ENCODE results near the gene CSTB.
A peak's percentile ranks its signal among the peaks of the same experiment; 100 is the strongest.

CSTB gene

DNA sequence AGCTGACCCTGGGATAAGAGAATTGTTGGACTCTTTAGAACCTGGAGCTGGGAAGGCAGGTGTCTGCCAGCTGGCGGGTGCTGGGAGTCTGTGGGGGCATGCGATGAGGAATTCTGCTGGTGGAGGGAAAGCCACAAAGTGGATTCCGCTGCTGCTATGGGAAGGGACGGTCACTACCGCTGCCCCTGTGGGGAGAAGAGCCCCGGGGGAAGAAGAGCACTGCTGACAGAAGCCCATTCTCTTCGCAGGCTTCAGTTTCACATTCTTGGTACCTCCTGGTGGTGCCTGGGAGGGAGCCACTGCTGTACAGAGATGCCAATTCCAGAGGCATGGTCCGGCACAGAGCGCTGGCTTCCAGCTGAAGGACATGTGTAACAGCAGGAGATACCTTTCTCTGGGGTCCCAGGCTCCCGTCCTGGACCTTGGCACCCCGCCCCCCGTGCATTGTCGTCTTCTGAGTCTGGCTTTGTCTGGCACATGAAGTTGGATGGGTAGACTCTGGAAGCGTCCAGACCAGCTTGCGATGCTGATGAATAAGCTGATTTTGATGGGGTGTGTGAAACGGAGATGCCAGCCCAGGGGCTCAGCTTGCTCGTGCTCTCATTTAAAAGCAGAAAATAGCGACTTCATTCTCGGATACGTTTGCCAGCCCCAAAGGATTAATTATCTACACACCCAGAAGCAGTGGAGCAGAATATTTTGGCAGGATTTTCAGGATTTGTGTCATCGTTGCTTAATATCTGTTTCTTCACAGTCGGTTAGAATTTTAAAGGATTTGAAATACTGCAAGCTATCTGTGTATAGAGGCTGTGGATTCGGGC lies 44.0 kb downstream of the CSTB start:
- peak overlapping the region; percentile 99 for H3K27ac ChIP-seq
- ChIA-PET CTCF (interaction anchor here (0.6 kb wide), 1 partner anchor 15 kb away, joined by 4 read pairs; no protein-coding TSS in a partner anchor), POLR2A (ENCODE audit: low non-redundant PET) (interaction anchor here (0.6 kb wide), 1 partner anchor 45 kb away, joined by 6 read pairs; no protein-coding TSS in a partner anchor)
- TF ChIP-seq, protein P1, sequence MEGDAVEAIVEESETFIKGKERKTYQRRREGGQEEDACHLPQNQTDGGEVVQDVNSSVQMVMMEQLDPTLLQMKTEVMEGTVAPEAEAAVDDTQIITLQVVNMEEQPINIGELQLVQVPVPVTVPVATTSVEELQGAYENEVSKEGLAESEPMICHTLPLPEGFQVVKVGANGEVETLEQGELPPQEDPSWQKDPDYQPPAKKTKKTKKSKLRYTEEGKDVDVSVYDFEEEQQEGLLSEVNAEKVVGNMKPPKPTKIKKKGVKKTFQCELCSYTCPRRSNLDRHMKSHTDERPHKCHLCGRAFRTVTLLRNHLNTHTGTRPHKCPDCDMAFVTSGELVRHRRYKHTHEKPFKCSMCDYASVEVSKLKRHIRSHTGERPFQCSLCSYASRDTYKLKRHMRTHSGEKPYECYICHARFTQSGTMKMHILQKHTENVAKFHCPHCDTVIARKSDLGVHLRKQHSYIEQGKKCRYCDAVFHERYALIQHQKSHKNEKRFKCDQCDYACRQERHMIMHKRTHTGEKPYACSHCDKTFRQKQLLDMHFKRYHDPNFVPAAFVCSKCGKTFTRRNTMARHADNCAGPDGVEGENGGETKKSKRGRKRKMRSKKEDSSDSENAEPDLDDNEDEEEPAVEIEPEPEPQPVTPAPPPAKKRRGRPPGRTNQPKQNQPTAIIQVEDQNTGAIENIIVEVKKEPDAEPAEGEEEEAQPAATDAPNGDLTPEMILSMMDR (conservative IDR thresholded peaks at IDR 0.05; ENCODE audit: low read depth), result no peak
- no peak for DNase-seq (ENCODE audit: low spot score)

DNA sequence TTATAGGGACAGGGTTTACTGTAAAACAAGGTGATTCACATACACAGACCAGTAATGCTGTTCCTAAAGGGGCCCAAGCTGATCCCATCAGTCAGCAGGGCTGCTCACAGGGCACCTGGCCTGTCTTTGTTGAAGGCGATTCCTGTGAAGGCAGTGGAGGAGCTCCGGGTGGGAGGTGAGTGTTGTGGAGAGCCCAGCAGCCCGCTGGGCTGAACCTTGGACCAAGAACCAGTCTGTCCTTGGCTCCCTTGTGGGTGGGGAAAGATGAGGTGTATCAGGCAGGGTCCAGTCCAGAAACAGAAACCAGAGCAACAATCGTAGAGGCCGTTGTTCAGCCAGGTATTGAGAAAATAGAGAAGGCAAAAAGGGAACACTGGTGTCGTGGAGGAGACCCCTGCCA lies 44.6 kb downstream of the CSTB start:
- no peak for DNase-seq (ENCODE audit: low spot score)
- peak overlapping the region; percentile 99 for H3K27ac ChIP-seq
- ChIA-PET CTCF (interaction anchor here (0.6 kb wide), 1 partner anchor 16 kb away, joined by 4 read pairs; no protein-coding TSS in a partner anchor), POLR2A (ENCODE audit: low non-redundant PET) (no interaction called here)
- TF ChIP-seq, protein P1 (conservative IDR thresholded peaks at IDR 0.05; ENCODE audit: low read depth), result no peak

DNA sequence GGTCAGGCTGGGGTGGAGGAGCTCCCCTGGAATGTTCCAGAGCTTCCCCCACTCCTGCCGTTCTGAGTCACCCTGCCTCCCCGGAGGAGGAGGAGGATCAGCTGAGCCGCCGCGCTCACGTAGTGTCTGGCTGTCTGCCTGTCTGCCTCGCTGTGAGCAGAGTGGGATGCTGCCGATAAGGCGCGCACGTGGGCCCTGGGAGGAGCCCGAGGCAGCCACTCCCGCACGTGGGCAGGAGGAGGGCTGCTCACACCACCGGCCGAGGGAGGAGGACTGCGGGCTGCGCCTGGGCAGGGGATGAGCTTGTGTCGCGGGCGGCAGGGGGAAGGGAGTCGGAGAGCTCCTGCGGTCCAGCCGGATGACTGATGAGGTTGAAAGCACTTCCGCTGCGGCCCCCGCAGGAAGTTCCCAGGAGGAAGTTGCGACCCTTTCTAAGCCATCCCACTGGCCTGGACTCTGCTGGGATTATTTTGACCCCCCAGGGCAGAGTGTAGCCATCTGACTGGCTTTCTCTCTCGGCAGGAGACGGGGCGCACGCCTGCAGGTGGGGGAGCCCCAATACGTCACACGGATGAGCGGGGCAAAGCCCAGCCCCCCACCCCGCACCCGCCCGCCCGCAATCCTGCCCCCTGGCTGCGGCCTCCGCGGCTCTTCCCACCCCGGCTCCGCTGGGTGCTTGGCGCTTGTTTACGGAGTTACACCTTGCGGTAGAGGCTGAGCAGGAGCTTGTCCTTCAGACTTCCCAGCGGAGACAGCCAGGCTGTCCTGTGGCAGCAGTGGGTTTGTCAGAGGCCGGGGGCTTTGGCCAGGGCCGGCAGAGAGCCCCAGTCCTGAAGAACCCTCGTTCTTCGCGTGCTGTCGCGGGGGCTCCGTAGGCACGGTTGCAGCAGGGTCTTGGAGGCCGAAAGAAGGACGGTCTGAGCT lies 47.4 kb downstream of the CSTB start:
- CTCF ChIA-PET, result interaction anchor here (1.0 kb wide), 1 partner anchor 9 kb away, joined by 3 read pairs; no protein-coding TSS in a partner anchor
- DNase-seq (ENCODE audit: low spot score), result peak; percentile 92
- peak overlapping the region; percentile 99 for H3K27ac ChIP-seq
- POLR2A ChIA-PET (ENCODE audit: low non-redundant PET), result no interaction called here
- TF ChIP-seq, protein P1 (conservative IDR thresholded peaks at IDR 0.05; ENCODE audit: low read depth), result no peak

DNA sequence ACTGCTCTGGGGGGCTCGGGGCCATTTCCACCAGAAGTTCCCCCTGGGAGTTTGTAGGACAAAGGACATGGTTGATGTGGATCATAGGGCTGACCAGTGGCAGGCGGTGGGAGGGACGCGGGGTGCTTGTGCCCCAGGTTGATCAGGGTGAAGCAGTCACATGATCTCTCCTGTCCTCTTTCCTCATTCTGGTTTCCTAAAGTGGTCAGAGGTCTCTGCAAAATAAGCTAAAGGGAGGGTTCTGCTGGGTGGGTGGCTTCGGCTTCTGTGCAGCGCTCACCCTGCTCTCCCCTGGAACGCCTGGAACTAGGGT lies 48.0 kb downstream of the CSTB start:
- DNase-seq (ENCODE audit: low spot score), result no peak
- ChIA-PET CTCF (interaction anchor here (0.6 to 1.0 kb wide), 3 partner anchors 9 to 211 kb away, joined by 3 read pairs; no protein-coding TSS in a partner anchor), POLR2A (ENCODE audit: low non-redundant PET) (no interaction called here)
- H3K27ac ChIP-seq, result peak overlapping the region; percentile 99
- TF ChIP-seq, protein P1 (conservative IDR thresholded peaks at IDR 0.05; ENCODE audit: low read depth), result no peak

DNA sequence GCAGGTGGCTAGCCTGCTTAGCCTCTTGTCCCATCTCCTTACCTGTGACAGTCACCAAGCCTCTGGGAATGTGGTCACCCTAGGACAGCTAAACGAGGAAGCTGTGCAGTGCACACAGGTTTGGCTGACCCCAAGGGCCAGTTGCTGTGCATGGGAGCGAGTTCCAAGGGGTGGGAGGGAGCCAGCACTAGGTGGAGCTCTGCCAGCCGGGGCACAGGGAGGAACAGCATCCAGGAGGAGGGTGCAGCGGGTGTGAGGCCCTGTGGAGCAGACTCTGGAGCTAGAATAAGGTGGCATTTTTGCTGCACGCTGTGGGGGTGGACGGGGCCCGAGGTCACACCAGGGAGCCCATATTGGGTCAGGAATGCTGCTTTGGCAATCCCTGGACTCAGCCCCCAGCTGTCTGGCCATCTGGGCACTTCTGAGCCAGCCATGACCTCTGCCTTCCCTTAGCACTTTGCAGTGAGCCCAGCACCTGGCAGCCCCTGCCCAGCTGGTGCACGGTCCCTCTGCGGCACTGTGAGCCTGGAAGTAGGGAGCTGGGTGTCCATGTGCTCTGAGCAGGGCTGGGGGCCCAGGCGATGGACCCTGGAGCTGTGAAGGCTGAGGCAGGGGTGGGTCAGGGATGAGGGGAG lies 48.5 kb downstream of the CSTB start:
- CTCF ChIA-PET, result interaction anchor here (0.6 to 1.0 kb wide), 4 partner anchors 10 to 211 kb away, joined by 3 to 4 read pairs (median 3); partner anchors contain the start of genes HSF2BP and RRP1B

More for the DNA sequence above, 48.5 kb downstream of the CSTB start:
- TF ChIP-seq, protein P1 (conservative IDR thresholded peaks at IDR 0.05; ENCODE audit: low read depth), result no peak; the same call in 1 of the 2 replicates
- H3K27ac ChIP-seq, result peak overlapping the region; percentile 99
- POLR2A ChIA-PET (ENCODE audit: low non-redundant PET), result no interaction called here
- DNase-seq (ENCODE audit: low spot score), result no peak
